ELR (cell line): ENCODE data around the gene COMP.

Experiments
- DNase-seq: peaks from one replicate; pipeline ENCODE4 v3.0.0-alpha.2; 2015; ENCODE audit warnings: low read depth

Gene COMP

DNA sequence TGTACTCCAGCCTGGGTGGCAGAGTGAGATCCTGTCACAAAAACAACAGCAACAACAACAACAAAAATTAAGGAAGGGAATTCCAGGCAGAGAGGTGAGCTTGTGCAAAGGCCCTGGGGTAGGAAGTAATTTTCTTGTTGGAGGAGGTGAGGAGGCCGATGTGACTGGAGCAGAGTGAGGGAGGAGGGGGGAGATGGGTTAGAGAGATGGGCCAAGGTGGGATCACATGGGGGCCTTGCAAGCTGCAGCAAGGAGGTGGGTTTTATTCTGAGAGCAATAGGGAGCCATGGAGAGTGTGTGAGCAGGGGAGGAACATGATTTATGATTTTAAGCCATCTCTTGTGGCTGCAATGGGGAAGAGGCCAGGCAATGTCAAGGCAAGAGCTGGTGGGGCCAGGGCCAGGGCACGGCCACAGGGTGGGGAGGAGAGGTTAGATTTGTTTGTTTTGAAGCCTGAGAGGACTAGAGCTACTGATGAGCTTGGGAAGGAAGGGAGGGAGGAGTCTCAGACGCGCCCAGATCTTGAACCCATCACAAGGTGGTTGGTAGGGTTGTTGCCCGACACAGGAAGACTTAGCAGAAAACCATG lies 12.5 kb upstream of the COMP start:
- DNase-seq, result no peak

DNA sequence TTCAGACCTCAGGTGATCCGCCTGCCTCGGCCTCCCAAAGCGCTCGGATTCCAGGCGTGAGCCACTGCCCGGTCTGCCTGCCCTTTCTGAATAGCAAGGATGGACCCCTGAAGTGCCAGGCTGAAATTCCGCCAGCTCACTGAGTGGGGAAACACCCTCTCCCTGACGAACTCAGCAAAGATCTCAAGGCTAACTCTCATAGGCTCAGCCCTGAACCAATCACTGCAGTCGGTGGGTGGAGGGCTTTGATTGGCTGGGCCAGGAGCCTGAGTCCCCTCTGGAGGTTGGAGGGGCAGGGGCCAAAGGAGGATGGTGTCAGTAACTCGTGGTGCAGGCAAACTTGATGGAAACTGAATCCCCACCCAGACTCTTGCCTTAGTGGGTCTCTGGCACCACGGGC lies 11.2 kb upstream of the COMP start:
- no peak for DNase-seq

DNA sequence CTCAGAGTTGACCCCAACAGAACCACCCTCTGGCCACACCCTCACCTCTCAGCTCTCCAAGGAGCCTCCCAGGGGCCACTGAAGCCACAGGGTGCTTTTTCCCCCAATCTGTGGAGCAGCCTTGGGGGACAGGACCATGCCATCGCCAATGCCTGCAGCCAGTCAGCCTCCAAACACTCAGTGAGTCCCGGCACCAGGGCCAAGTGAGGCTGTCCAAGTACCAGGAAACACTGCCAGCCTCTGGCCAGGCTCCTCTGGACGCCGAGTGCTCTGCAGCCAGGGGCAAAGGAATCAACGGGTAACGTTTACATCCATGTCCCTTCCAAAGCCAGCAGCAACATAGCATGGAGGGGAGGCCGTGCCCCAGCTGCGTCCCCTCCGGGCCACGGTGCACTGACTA lies 9.5 kb upstream of the COMP start:
- no peak for DNase-seq

DNA sequence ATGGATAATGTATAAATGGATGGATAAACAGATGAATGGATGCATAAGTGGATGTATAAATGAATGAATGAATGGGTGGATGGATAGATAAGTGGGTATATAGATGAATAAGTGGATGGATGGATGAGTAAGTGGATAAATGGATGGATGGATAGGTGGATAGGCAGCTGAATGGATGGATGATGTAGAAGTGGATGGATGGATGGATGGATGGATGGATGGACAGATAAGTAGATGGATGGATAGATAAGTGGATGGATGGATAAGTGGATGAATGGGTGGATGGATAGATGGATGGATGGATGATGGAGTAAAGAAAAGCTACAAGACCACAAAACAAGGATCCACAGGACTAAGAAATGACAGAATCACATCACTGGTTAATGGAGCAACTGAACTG lies 9.0 kb upstream of the COMP start:
- DNase-seq, result no peak

DNA sequence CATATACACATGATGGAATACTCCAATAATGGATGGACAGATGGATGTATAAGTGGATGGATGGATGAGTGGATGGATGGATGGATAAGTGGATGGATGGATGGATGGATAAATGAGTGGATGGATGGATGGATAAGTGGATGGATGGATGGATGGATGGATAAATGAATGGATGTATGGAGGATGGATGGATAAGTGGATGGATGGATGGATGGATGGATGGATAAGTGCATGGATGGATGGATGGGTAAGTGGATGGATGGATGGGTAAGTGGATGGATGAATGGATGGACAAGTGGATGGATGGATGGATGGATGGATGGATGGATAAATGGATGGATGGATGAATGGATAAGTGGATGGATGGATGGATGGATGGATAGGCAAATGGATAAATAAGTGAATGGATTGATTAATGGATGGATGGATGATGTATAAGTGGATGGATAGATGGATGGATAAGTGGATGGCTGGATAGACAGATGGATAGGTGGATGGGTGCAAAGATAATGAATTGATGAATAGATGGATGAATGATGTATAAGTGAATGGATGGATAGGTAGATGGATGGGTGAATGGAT lies 8.4 kb upstream of the COMP start:
- DNase-seq, result no peak

DNA sequence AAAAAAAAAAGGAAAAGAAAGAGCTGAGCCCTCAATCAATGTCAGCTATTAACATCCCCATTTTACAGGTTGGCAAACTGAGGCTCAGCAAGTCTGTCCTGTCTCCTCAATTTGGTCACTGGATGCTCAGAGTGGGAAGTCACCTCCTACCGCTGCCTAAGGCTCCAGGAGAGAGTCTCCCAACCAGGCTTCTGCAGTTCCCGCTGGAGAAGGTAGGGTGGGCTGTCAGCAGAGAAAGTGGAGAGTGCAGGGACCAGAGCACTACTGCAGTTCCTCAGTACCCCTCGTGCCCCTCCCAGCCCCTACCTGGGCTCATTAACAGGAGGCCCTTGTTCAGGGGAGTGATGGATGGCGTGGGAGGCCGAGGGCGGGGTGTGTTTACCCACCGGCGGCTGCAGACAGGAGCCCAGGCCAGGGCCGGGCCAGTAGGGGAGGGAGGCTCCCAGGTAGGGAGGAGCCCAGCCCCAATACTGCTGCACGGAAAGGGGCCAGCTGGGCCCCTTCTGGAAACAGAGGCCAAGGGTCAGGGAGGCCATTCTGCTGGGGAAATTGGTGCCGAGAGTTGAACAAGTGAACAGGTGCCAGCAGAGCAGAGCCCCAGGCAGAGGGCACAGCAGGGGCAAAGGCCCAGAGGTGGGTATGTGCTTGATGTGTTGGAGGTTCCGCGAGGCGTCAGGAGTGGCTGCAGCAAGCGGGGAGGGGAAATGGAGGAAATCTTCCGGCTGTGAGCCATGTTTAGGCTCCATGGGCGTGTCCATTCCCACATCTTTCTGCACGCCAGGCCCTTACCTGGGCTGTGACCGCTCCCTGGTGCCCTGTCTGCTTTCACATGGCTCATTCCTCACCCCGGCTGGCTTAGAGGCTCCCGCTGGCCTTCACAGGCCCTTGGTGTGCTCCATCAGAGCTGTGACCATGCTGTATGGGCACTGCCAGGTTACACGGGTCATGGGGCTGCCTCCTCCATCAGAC lies 7.6 kb upstream of the COMP start:
- DNase-seq, result no peak

DNA sequence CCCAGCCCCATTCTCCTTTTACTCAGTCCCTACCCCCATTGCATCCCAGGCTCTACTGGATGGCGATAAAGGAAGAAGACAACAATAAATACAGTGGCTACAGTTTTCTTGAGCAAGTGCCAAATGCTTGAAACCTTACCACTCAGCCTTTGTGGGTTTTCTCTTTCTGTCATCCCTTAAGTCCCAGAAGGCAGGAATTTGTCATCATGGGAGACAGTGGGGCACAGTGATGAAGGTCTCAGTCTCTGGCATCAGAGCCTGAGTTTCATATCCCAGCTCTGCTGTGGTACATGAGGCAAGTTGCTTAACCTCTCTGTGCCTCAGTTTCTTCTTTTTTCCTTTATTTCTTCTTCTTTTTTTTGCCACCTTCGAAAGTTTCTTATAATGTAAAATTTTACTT lies 5.1 kb upstream of the COMP start:
- DNase-seq, result peak; percentile 35

DNA sequence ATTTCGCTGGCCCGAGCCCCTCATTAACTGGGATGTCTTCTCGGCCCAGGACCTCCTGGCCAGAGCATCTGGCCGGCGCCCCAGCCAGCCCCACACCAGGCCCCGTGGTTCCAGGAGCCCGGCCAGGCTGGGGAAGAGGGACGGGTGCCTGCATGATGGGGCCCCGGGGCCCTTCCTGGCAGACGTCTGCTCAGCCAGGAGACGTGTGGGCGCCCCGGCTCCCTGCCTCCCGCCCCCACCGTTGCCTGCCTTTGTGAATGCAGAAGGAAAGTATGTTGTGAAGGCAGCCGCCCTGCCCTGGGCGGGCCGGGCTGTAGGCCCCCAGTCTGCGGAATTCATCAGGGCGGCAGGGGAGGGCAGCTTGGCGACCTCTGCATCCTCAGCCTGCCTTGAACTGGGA lies 4.4 kb upstream of the COMP start:
- DNase-seq, result no peak

DNA sequence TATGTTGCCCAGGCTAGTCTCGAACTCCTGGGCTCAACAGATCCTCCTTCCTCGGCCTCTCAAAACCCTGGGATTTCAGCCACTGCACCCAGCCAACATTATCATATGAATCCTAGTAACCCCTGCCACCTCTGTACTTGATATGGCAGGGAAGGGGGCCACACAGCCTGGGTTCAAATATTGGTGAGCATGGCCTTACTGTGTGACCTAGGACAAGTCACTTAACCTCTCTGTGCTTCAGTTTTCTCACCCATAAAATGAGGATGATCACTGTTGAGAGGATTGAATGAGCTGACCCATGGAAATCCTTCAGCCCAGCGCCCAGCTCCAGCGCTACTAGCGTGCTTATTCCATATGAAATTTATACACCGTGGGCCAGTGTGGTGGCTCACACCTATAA lies 3.6 kb upstream of the COMP start:
- no peak for DNase-seq

DNA sequence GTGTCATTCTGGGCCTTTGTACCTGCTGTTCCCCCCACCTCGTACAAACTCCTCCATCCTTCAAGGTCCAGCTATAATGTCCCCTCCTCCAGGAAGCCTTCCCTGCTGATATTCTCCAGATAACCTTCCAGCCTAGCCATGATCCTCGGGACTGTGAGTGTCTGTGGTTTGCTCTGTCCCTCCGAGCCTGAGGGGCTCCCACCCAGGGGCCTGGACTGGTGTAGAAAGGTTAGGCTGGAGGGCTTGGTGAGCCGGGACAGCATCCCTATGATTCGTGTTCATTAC lies 2.9 kb upstream of the COMP start:
- no peak for DNase-seq

DNA sequence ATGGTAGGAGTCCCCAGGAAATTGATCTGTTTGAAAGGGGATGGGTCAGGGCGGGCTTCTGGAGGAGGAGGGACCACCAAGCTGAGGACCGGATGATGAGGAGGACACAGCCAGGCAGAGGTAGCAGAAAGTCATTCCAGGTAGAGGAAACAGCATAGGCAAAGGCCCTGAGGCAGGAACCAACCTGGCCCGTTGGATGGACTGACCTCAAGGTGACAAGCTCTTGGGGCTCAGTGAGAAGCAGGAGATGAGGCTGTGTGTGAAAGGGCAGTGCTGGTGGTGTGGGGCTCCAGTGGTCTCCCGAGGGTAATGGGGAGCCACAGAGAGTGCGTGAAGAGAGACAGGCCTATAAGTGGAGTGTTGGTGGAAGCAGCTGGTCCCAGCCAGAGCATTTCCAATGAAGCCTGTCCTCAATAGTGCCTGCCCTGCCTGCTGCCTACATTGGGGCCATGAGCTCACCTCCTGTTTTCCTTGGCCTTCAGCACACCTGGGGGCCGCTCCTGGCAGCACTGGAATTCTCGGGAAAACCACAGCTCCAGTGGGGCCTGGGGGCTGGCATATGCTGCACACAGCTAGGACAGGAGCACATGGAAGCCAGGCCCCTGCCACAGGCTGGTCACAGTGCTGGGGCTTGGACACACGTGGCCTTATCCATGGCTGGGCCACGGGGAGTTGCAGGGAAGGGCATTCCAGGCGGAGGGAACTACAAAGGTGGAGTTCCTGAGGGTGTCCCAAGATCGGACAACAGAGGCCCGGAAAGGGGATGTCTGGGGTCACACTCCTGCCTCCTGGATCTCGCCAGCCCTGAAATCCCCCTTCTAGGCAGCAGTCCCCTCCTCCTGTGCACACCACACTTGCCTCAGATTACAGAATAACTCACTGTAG lies 2.3 kb upstream of the COMP start:
- no peak for DNase-seq

DNA sequence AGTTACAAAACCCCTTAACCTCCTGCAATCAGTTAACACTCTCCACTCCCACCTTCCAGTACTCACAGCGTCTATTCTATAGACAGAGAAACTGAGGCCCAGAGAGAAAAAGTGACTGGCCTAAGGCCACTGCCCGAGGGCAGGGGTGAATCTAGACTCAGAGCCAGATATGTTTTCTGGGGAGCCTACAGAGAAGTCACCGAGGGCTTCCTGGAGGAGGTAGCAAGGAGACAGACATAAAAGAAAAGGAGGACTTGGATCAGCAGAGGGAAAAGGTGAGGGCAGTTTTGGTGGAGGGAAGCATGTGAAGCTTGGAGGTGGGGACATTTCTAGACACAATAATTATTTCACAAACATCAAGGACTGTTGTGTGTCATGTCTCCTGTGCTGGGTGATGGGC lies 1.6 kb upstream of the COMP start:
- no peak for DNase-seq

DNA sequence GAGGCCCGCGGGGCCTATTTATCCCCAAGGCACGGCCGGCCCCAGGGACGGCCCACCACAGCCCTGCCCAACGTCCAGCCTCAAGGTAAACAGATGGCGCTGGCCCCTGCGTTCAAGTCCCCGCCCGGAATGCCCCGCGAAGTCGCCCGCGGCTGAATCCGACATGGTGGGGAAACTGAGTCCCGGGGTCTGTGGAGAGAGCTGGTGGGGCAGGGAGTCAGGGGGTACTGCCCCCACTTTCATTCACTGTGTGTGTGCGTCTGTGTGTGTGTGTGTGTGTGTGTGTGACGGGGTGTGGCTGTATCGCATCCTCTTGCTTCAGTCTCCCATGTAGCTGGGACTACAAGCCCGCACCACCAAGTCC lies 192 bp upstream of the COMP start:
- no peak for DNase-seq

DNA sequence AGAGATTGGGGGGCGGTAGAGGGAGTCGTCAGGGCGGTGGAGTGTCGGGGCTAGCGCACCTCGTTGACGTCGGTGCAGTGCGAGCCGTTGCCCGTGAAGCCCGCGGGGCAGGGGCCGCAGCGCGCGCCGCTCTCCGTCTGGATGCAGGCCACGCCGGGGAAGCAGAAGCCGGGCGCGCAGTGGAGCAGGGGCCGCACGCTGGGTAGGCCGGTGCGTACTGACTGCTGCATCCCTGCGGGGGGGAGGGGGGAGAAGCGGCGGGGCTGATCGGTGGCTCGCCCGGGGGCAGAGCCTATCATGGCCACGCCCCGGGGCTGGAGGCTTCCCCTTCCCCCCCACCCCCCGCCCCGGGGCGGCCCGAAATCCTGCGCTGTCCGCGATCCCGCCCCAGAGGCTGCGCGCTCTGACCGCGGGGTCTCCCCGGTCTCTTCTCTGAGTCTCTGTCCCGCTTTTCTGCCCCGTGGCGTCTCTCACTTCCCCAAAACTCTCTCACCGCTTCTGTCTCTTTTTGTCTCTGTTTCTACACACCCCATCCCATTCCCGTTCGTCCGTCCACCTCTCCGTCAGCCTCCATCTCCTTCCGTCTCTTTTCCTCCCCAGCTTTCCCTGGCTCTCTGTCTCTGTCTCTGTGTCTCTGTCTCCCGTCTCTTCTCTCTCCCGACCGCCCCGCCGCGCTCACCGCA lies 1.1 kb downstream of the COMP start:
- peak; percentile 36 for DNase-seq

DNA sequence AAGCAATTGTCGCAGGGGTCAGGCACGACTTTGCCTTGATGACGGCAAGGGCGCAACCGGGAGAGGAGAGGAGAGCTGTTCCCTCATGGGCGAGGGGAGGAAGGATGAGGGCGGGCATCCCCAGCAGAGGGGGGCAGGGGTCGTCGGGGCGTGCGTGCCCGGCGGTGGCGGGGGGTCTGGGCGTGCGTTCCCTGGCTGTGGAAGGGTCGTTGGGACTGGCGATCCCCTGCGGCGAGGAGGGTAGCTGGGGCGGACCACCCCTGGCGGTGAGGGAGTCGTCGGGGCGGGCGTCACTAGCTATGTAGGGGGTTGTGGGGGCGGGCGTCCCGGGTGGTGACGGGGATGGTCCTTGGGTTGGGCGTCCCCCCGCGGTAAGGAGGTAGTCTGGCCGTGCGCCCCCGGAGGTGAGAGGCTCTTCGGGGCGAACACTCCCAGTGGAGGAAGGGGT lies 1.7 kb downstream of the COMP start:
- no peak for DNase-seq

DNA sequence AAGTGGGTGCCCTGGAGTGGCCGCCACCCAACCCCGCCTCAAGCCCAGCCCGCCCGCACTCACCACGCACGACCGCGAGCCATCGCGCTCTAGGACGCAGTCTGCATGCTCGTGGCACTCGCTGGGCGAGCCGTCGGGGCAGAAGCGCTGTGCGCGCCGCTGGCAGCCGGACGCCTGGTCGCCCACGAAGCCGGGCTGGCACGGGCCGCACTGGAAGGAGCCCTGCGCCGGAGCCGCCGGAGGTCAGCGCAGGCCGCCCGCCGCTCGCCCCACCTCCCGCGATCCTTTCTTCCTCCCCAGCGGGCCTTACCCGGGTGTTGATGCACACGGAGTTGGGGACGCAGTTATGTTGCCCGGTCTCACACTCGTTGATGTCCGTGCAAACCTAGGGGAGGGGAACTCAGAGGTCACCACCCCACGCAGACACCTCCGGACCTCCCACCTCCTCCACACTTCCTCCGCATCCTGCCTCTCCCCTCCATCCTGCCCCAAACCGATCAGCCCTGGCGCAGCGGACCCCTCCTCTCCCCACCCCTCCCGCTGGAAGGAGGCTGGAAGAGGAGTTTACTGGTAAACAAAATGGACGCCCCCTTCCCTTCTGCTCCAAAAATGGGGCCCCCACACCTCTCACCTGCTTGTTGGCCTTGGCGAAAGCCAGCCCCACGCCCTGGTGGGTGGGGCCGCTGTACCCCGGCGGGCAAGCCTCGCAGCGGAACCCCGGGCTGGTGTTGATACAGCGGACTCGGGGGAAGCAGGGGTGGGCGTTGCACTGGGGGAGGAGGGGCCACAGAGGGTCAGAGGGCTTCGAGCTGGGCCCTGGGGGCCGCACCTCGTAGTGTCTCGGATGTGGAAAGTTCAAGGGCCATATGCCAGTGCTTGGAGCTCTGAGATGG lies 2.3 kb downstream of the COMP start:
- DNase-seq, result no peak

DNA sequence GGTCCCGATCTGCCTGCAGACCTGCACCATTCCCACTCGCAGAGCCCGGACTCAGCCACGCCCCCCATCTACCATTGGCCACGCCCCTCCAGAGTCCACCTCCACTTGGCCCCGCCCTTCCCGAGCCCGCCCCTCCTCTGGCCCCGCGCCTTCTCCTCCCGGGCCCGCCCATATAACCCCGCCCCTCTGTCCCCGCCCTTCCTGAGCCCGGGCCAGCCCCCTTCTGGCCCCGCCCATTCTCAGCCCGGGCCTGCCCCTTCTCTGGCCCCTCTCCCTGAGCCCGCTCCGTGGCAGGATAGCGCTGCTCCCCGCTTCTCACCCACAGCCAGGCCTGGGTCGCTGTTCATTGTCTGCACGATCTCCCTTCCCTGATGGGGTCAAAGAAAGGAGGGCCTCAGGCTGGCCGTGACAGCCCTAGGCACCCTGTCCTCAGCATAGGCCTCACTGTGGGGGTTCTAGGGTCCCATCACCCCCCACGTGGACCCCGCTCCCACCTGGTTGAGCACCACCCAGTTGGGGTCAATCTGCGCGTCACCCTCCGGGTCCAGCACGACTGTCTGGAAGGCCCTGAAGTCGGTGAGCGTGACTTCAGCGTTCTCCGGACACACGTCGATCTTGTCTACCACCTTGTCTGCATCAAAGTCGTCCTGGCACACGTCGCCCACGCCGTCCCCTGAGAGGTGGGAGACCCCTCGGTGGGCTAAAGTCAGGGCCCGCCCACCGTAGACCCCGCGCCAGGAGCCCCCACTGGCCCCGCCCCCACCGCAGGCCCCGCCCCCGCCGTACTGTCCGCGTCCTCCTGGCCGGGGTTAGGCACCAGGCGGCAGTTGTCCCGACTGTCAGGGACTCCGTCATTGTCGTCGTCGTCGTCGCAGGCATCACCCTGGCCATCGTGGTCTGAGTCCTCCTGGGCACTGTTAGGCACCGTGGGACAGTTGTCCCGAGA lies 5.7 kb downstream of the COMP start:
- DNase-seq, result peak; percentile 73

DNA sequence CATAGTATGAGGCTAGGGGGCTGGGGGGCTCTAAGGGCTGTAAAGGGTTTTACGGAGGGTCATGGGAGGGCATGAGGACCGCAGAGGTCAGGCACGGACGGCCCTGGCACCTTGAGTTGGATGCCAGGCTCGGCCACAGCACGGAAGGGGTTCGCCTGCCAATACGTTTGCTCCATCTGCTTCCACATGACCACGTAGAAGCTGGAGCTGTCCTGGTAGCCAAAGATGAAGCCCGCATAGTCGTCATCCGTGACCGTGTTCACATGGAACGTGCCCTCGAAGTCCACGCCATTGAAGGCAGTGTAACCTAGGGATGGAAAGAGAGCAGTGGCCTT lies 6.4 kb downstream of the COMP start:
- no peak for DNase-seq

DNA sequence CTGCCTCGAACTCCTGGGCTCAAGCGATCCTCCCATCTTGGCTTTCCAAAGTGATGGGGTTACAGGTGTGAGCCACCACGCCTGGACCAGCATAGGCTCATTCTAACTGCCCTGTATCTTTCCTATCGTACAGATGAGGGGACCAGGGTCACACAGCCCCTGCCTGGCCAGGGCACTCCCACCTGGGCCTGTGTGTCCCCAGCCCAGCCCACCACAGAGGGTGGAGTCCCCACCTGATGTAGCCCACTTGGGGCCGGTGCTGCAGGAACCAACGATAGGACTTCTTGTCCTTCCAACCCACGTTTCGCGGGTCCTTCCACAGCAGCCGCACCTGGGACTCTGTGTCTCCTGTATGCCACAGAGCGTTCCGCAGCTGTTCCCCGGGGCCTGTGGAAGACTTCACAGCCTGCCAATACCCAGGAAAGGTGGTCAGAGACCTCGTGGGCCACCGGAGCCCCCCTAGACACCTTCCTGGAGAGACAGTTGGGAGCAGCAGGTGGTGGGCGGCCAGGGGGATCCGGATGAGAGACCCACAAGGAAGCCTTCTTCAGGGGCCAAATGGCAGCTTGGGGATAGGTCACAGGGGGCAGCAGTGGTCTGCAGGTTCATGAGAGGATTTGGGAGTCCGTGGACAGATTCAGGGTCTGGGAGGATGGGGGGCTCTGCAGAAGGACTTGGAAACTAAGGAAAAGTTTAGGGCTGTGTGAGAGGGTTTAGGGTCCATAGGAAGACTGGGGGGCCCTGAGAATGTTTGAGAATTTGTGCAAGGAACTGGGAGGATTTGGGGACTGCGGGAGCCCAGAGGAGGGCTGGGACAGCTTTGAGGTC lies 6.9 kb downstream of the COMP start:
- DNase-seq, result no peak
